BLaER1 treated with 17β-estradiol and CSF1 and Interleukin-3, amounts not matched to agents 10 nM and 100 nM (cell line): ENCODE results near the gene KRT6A.
"Not testable (repeated sequence)": the region's sequence is repeated elsewhere in the genome, so short reads cannot be mapped to it uniquely, and the experiment has no call there.

Experiments used
- H3K27ac ChIP-seq, 11 experiments: shearing (Covaris generic); formaldehyde crosslinking; 2 replicates each; pipeline ENCODE4 v1.8.1; 2022
- H3K27me3 ChIP-seq, 11 experiments: shearing (Covaris generic); formaldehyde crosslinking; 2 replicates each; pipeline ENCODE4 v1.8.1; 2022
- H3K36me3 ChIP-seq, 11 experiments: shearing (Covaris generic); formaldehyde crosslinking; 2 replicates each; pipeline ENCODE4 v1.8.1; 2022
- H3K4me1 ChIP-seq, 10 experiments: shearing (Covaris generic); formaldehyde crosslinking; 2 replicates each; pipeline ENCODE4 v1.8.1; 2022
- H3K4me2 ChIP-seq, 11 experiments: shearing (Covaris generic); formaldehyde crosslinking; 2 replicates each; pipeline ENCODE4 v1.8.1; 2022
- H3K4me3 ChIP-seq, 10 experiments: shearing (Covaris generic); formaldehyde crosslinking; 2 replicates each; pipeline ENCODE4 v1.8.1; 2022
- H3K9ac ChIP-seq, 11 experiments: shearing (Covaris generic); formaldehyde crosslinking; 2 replicates each; pipeline ENCODE4 v1.8.1; 2022
- H3K9me3 ChIP-seq, 11 experiments: shearing (Covaris generic); formaldehyde crosslinking; replicated peaks in 1 of 11; 2 replicates each; pipeline ENCODE4 v1.8.1; 2022
- H4K20me1 ChIP-seq, 11 experiments: shearing (Covaris generic); formaldehyde crosslinking; 2 replicates each; pipeline ENCODE4 v1.8.1; 2022
- Cebpa-rat ChIP-seq, 11 experiments: shearing (Covaris generic); IDR thresholded peaks; 2 replicates each; pipeline ENCODE4 v1.8.1; 2022

Gene KRT6A

DNA sequence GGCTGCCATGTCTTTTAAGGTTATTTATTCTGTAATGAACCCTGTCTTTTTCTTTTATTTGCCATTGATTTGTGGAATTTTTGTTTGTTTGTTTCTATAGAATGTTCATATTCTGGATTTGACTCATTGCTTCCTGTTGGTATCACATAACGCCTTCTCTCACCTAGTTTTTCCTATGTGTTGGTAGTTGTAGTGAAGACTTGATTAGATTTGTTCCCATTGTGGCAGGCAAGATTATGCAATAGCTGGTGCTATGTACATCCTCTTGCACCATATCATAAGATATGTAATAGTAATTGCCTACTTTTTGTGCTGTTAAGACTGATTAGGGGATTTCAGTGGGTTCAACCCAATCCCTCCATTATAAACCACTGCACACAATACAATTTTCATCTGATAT lies 37.2 kb downstream of the KRT6A start:
- Histone ChIP-seq H3K9me3 (no peaks in the 10 kb centered on the region), H3K9ac (no peak overlapping the region), H3K4me1 (no peaks in the 10 kb centered on the region), H3K27me3 (no peaks in the 10 kb centered on the region), H3K4me3 (no peak overlapping the region), H3K27ac (no peak overlapping the region), H4K20me1 (no peaks in the 10 kb centered on the region), H3K36me3 (no peaks in the 10 kb centered on the region), H3K4me2 (no peak overlapping the region)
- peak in 1 of 11 experiments; percentile 39; a peak in 2 of 22 replicates for TF ChIP-seq Cebpa-rat (IDR thresholded peaks at IDR 0.05)

DNA sequence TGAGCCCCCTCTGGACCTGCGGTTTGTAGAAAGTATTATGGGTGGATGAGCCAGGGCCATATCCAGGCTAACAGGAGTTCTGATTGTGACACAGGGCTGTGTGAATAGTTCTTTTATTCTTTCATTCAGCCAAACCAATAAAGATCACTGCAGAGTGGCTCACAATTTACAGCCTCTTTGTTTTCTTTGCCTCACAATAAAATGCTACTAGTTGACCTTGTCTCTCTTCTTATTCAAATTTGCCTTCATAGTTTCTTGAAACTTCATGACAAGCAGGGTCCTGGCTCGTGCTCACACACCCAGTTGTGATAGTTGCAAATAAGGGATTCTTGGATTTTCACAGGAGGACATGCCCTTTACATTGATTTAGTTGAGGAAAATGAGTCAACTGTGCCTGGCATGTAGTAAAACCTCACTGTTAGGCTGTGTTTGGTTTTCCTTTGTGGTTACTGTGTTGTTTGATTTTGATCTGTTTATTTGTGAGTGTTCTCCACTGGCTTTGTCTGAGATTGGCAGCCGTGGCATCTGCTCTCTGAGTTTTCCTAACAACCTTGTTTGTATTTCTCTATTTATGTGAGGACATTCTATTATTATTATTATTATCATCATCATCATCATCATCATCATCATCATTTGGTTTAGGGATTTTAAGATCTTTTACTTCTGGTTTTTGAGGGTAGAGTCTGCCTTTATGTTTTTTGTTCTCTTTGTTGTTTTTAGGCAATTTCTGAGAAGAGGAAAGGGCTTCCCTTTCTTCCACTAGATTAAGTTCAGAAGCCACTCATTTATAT lies 38.5 kb downstream of the KRT6A start:
- TF ChIP-seq Cebpa-rat (IDR thresholded peaks at IDR 0.05), result no peak
- H3K4me2 ChIP-seq, result no peak overlapping the region

DNA sequence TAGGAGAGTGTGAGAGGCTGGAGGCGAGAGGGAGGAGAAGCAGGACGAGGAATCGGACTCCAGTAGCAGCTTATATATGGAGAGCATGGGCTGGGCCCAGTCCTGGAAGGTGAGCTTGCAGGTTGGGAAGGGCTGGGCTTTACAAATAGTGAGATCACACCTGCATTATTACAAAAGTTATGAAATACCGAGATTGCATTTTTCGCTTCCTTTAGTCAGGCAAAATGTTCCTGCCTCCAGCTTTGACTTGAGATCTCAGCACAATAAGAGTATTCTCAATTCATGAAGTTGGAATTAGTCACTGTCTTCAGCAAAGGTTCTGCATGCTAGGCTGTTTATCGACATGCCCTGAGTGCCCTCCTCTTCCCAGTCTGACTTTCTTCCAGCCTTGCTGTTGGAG lies 41.0 kb downstream of the KRT6A start, which contains the start of gene KRT6B:
Gene KRT6B (minus strand): TSS at position 46 of the 400 bp plus-strand sequence. CDS start 68 bp downstream, outside the sequence.
- Histone ChIP-seq H4K20me1 (no peaks in the 10 kb centered on the region), H3K27ac (no peak within 1 kb of the TSS)
- TF ChIP-seq Cebpa-rat (IDR thresholded peaks at IDR 0.05), result no peak

More for the DNA sequence above, 38.5 kb downstream of the KRT6A start:
- H3K27me3 ChIP-seq, result no peaks in the 10 kb centered on the region
- no peak overlapping the region for H3K4me3 ChIP-seq
- no peaks in the 10 kb centered on the region for H3K36me3 ChIP-seq
- no peak overlapping the region for H3K27ac ChIP-seq
- H4K20me1 ChIP-seq, result no peaks in the 10 kb centered on the region
- no peaks in the 10 kb centered on the region for H3K4me1 ChIP-seq
- H3K9ac ChIP-seq, result no peak overlapping the region
- no peaks in the 10 kb centered on the region for H3K9me3 ChIP-seq

DNA sequence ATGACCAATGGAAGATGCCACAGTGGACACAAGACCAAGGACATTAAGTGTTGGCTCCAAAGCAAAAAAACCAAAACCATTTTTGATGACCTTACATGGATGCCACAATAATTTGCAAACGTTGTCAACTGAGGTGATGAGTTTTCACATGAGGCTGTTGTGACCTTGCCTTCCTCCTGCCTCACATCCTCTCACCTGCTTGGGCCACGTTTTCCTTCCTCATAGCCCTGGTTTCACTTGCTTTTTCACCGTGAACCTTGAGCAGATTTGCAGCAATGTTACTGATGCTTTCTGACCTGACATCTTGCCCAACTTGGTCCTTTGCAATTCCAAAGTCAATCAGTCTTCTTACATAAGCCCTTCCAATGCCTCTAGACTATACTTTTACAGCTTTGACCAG lies 44.8 kb downstream of the KRT6A start:
- no peak overlapping the region for H3K9ac ChIP-seq
- H4K20me1 ChIP-seq, result no peaks in the 10 kb centered on the region
- no peaks in the 10 kb centered on the region for H3K27me3 ChIP-seq
- no peak overlapping the region for H3K4me2 ChIP-seq
- no peak overlapping the region for H3K27ac ChIP-seq
- no peaks in the 10 kb centered on the region for H3K4me1 ChIP-seq
- H3K36me3 ChIP-seq, result no peaks in the 10 kb centered on the region
- TF ChIP-seq Cebpa-rat (IDR thresholded peaks at IDR 0.05), result no peak
- no peak overlapping the region for H3K4me3 ChIP-seq
- H3K9me3 ChIP-seq, result no peaks in the 10 kb centered on the region

More for the DNA sequence above, 41.0 kb downstream of the KRT6A start, which contains the start of gene KRT6B:
- Histone ChIP-seq H3K27me3 (no peaks in the 10 kb centered on the region), H3K4me3 (no peak within 1 kb of the TSS), H3K36me3 (no peaks in the 10 kb centered on the region), H3K9ac (no peak within 1 kb of the TSS), H3K9me3 (no peaks in the 10 kb centered on the region), H3K4me2 (no peak within 1 kb of the TSS), H3K4me1 (no peaks in the 10 kb centered on the region)

DNA sequence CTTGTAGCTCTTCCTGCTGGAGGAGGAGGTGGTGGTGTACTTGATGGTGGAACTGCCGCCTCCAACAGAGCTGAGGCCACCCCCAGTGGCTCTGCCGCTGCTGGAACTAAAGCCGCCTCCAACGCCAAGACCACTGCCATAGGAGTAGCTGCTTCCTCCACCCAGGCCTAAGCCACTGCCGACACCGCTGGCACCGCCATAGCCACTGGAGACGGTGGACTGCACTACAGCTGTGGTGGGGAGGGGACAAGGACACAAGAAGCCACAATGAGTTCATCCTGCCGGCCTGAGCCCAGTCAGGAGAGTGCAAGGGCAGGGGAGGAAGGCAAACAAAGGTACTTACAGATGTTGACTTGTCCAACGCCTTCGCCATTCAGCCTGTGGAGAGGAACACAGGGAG lies 45.9 kb downstream of the KRT6A start:
- not testable (repeated sequence) for H3K4me3 ChIP-seq, H3K4me2 ChIP-seq, H3K9me3 ChIP-seq, H3K9ac ChIP-seq, H3K27ac ChIP-seq, H3K36me3 ChIP-seq, H3K27me3 ChIP-seq, H3K4me1 ChIP-seq, H4K20me1 ChIP-seq

DNA sequence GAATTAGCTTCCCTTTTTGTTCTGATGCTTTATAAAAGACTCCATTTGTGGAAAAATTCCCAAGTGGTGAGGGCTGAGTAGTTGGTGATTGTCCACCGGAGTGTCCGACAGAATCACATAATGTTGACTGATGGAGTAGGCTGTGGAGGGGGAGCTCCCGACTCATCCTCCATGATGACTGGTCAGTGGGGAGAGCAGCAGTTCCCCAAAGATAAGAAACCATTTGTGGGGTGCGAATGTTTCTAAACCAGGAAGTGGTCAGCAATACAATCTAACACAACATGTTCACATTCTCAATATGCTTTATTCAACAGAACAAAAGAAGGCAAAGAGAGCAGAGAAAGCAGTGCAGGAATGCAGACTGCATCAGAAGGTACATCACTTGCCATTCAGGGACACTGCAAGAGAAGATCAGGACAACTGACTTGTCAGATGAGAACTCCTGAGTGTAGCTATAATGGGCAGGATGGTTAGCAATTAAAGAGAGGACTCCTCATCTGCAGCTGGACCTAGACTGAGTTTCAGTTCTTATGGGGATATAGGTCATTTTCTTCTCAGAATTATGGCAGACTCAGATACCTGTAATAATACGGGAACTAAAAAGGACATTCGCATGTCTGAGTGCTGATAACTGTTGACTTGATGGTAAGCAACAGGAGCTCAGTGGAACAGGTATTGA lies 46.6 kb downstream of the KRT6A start:
- no peaks in the 10 kb centered on the region for H3K9me3 ChIP-seq
- H3K4me3 ChIP-seq, result no peak overlapping the region
- peaks cover 0 to 2% (median 0%) of the 10 kb centered on the region in 10 experiments; a peak in 4 of 20 replicates for H3K4me1 ChIP-seq
- no peaks in the 10 kb centered on the region for H3K36me3 ChIP-seq
- no peak overlapping the region for H3K9ac ChIP-seq
- no peaks in the 10 kb centered on the region for H4K20me1 ChIP-seq
- TF ChIP-seq Cebpa-rat (IDR thresholded peaks at IDR 0.05), result no peak
- no peak overlapping the region for H3K4me2 ChIP-seq
- H3K27me3 ChIP-seq, result no peaks in the 10 kb centered on the region
- no peak overlapping the region for H3K27ac ChIP-seq

DNA sequence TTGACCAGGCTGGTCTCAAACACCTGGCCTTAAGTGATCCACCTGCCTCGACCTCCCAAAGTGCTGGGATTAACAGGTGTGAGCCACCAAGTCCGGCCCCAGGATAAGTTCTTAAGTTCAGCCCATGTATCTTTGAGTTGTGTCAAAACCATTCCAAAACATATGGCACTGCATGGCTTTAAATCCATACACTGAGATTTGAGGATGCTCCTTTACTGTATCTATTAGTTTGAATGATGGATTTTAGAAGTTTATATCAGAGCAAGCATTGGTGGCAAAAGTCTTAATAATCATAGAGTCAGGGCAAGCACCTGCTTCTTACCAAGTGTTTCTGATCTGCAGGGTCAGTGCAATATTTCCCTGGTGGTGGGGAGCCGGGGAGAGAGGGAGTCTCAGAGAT lies 47.2 kb downstream of the KRT6A start:
- Histone ChIP-seq H3K36me3 (no peaks in the 10 kb centered on the region), H4K20me1 (no peaks in the 10 kb centered on the region), H3K27ac (no peak overlapping the region), H3K4me2 (no peak overlapping the region), H3K9ac (no peak overlapping the region), H3K4me1 (peaks cover 0 to 9% (median 0%) of the 10 kb centered on the region in 10 experiments; a peak in 4 of 20 replicates), H3K4me3 (no peak overlapping the region), H3K27me3 (no peaks in the 10 kb centered on the region), H3K9me3 (no peaks in the 10 kb centered on the region)
- TF ChIP-seq Cebpa-rat (IDR thresholded peaks at IDR 0.05), result no peak

DNA sequence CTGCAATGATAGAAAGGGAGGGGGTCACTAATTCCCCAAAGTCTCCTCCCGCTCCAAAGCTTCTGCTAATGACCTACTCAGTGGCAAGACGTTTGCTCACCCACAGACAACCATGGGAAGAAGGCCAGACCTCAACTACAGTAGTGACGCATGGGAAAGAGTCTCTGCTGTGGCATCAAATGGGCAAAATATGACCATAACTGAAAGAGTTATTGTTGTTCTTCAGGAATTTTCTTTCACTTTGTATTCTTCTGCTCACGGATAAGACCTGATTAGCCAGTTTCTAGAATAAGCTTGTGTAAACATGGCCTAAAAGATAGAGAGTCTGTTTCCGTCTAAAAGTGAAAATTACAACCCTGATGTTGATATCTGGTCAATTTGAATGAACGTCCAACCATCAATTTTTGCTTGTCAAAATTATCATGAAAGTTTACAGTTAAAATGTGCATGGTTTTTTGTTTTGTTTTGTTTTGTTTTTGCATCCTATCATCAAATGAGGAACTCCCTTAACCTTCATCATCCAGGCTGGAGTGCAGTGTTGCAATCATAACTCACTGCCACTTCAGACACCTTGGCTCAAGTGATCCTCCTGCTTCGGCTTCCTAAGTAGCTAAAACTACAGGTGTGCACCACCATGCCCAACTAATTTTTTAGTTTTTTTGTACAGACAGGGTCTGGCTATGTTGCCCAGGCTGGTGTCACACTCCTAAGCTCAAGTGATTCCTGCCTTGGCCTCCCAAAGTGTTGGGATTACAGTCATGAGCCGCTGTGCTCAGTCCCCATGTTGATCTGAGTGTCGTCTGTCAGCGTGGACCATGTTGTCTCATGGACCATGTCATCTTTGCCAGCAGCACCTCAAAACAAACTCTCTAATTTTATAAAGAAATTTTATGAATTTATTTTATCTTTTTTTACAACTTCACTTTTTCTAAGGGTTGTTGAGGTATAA lies 48.1 kb downstream of the KRT6A start:
- Histone ChIP-seq H3K9me3 (no peaks in the 10 kb centered on the region), H3K4me1 (peaks cover 0 to 10% (median 0%) of the 10 kb centered on the region in 10 experiments; a peak in 4 of 20 replicates), H3K9ac (no peak overlapping the region), H3K27me3 (no peaks in the 10 kb centered on the region), H3K27ac (no peak overlapping the region), H3K36me3 (no peaks in the 10 kb centered on the region), H3K4me2 (no peak overlapping the region), H4K20me1 (no peaks in the 10 kb centered on the region), H3K4me3 (no peak overlapping the region)
- TF ChIP-seq Cebpa-rat (IDR thresholded peaks at IDR 0.05), result no peak

DNA sequence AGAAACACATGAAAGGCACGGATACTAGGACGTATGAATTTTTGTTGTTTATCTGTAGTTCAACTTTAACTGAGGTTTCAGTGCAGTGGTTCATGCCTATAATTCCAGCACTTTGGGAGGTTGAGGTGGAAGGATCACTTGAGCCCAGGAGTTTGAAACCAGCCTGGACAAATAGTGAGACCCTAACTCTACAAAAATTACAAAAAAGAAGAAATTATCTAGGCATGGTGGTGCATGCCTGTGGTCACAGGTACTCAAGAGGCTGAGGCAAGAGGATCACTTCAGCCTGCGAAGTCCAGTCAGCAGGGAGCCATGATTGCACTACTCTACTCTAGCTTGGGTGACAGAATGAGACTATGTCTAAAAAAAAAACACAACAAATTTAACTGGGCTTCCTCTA lies 49.1 kb downstream of the KRT6A start:
- Histone ChIP-seq H3K4me2 (no peak overlapping the region), H4K20me1 (no peaks in the 10 kb centered on the region), H3K36me3 (no peaks in the 10 kb centered on the region), H3K4me3 (no peak overlapping the region), H3K4me1 (peaks cover 0 to 10% (median 0%) of the 10 kb centered on the region in 10 experiments; a peak in 4 of 20 replicates), H3K27ac (no peak overlapping the region), H3K27me3 (no peaks in the 10 kb centered on the region), H3K9me3 (no peaks in the 10 kb centered on the region), H3K9ac (no peak overlapping the region)
- TF ChIP-seq Cebpa-rat (IDR thresholded peaks at IDR 0.05), result no peak
